ENCODE results near the gene TAMALIN.
A peak's percentile ranks its signal among the peaks of the same experiment; 100 is the strongest.

- TF ChIP-seq CTCF (IDR thresholded peaks at IDR 0.05; ENCODE audit: poor library complexity, severe bottlenecking) (peak; percentile 35), SMC3 (conservative IDR thresholded peaks at IDR 0.05; ENCODE audit: poor library complexity) (no peak), POLR2AphosphoS5 (IDR thresholded peaks at IDR 0.05) (no peak), EP300 (conservative IDR thresholded peaks at IDR 0.05; ENCODE audit: poor library complexity, severe bottlenecking) (no peak), RAD21 (conservative IDR thresholded peaks at IDR 0.05) (no peak), REST (IDR thresholded peaks at IDR 0.05; ENCODE audit: borderline replicate concordance) (no peak)
Measured at GRCh38 chr12:51970904-51971646, 35.7 kb upstream of the TAMALIN start.

Data from neural cell (in vitro differentiated cells).